ENCODE results near the gene SCUBE1.

Gene SCUBE1

GRCh38 chr22:43269246-43269645 is 73.9 kb downstream of the SCUBE1 start:
- no peak overlapping the region for H2BK12ac ChIP-seq (ENCODE audit: low read length)
- no peak overlapping the region for H3K9ac ChIP-seq (ENCODE audit: low read length)
- DNase-seq = no peak
- H3K36me3 ChIP-seq (ENCODE audit: control insufficient read depth in 1 of 2, insufficient read depth in 2 of 2, low read length in 2 of 2) = no peaks in the 10 kb centered on the region
- H3K23ac ChIP-seq (ENCODE audit: low read length) = no peak overlapping the region
- H3K27ac ChIP-seq (ENCODE audit: low read depth, low read length) = no peak overlapping the region
- no peak overlapping the region for H2AFZ ChIP-seq (ENCODE audit: insufficient read depth, low read length, poor library complexity)
- H3K79me1 ChIP-seq (ENCODE audit: low read length) = no peaks in the 10 kb centered on the region
- H3K9me3 ChIP-seq (ENCODE audit: insufficient read depth, low read depth, low read length) = peaks cover 9% of the 10 kb centered on the region
- no peak overlapping the region for H3K18ac ChIP-seq (ENCODE audit: low read length)
- H2BK5ac ChIP-seq (ENCODE audit: low read depth, low read length, poor library complexity) = no peak overlapping the region
- H3K4ac ChIP-seq (ENCODE audit: low read depth, low read length) = no peak overlapping the region
- H3K4me1 ChIP-seq (ENCODE audit: control insufficient read depth in 1 of 2, insufficient read depth in 2 of 2, low read length in 2 of 2) = peaks cover 0 to 4% of the 10 kb centered on the region in 2 experiments
- no peak overlapping the region for H2AK5ac ChIP-seq (ENCODE audit: low read length)
- H3K4me3 ChIP-seq (ENCODE audit: low read depth, low read length) = peak overlapping the region; percentile 47
- H4K12ac ChIP-seq (ENCODE audit: low read depth, low read length) = no peak overlapping the region
- H3K14ac ChIP-seq (ENCODE audit: low read length) = no peak overlapping the region
- no peak overlapping the region for H2BK120ac ChIP-seq (ENCODE audit: insufficient read depth, low read length, poor library complexity)
- no peak overlapping the region for H3K4me2 ChIP-seq (ENCODE audit: low read length)
- no CpG with 5 or more reads among the region's 16 CpGs for WGBS (ENCODE audit: extremely low coverage, insufficient coverage, insufficient read length)
- no peaks in the 10 kb centered on the region for H3K27me3 ChIP-seq (ENCODE audit: insufficient read depth, low read length)
- H4K8ac ChIP-seq (ENCODE audit: low read depth, low read length) = no peak overlapping the region
- H3K79me2 ChIP-seq (ENCODE audit: control insufficient read depth, insufficient read depth, low read length, poor library complexity) = no peaks in the 10 kb centered on the region
- H4K91ac ChIP-seq (ENCODE audit: low read depth, low read length) = no peak overlapping the region

GRCh38 chr22:43267981-43268660 is 75.1 kb downstream of the SCUBE1 start:
- Histone ChIP-seq H3K36me3 (ENCODE audit: control insufficient read depth in 1 of 2, insufficient read depth in 2 of 2, low read length in 2 of 2) (no peaks in the 10 kb centered on the region), H4K12ac (ENCODE audit: low read depth, low read length) (no peak overlapping the region), H2BK12ac (ENCODE audit: low read length) (no peak overlapping the region), H3K4me1 (ENCODE audit: control insufficient read depth in 1 of 2, insufficient read depth in 2 of 2, low read length in 2 of 2) (peaks cover 4 to 14% of the 10 kb centered on the region in 2 experiments), H2AFZ (ENCODE audit: insufficient read depth, low read length, poor library complexity) (no peak overlapping the region), H3K14ac (ENCODE audit: low read length) (no peak overlapping the region), H3K27ac (ENCODE audit: low read depth, low read length) (no peak overlapping the region), H4K8ac (ENCODE audit: low read depth, low read length) (no peak overlapping the region), H3K18ac (ENCODE audit: low read length) (no peak overlapping the region), H3K23ac (ENCODE audit: low read length) (no peak overlapping the region), H2BK5ac (ENCODE audit: low read depth, low read length, poor library complexity) (no peak overlapping the region), H3K4me2 (ENCODE audit: low read length) (no peak overlapping the region), H3K79me1 (ENCODE audit: low read length) (no peaks in the 10 kb centered on the region), H4K91ac (ENCODE audit: low read depth, low read length) (no peak overlapping the region), H3K4ac (ENCODE audit: low read depth, low read length) (no peak overlapping the region), H3K9ac (ENCODE audit: low read length) (no peak overlapping the region), H2BK120ac (ENCODE audit: insufficient read depth, low read length, poor library complexity) (no peak overlapping the region), H3K27me3 (ENCODE audit: insufficient read depth, low read length) (no peaks in the 10 kb centered on the region), H3K9me3 (ENCODE audit: insufficient read depth, low read depth, low read length) (peaks cover 9% of the 10 kb centered on the region), H3K79me2 (ENCODE audit: control insufficient read depth, insufficient read depth, low read length, poor library complexity) (no peaks in the 10 kb centered on the region), H3K4me3 (ENCODE audit: low read depth, low read length) (no peak overlapping the region), H2AK5ac (ENCODE audit: low read length) (no peak overlapping the region)
- no peak for DNase-seq
- no CpG with 5 or more reads among the region's 13 CpGs for WGBS (ENCODE audit: extremely low coverage, insufficient coverage, insufficient read length)

DNA sequence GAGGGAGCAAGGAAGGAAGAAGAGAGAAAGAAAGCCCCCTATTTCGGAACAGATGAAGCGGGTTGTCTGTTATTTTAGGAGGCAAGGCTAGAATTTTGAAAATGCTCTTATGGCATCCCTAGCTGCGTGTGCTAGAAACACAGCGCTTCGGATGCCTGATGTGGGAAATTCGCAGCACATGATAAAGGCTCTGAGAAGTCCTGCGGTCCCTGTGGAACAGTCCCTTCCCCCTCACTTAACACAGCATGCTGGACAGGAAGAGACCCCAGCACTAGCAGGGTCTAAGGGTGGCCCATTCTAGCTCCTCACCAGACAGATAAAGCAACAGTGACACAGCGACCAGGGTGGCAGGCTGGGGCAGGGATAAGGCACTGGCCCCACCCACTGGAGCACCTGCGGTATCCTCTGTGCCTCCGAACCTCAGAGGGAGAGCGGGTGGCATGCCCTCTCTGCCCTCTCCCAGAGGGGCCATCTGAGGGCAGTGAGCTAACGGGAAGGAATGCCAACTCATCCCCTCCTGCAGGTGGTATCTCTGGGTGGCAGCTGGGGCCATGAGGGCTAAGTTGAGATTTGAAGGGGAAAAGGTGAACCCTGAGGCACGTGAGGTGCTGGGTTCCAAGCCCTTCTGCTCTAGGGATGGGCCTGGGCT is 75.7 kb downstream of the SCUBE1 start:
- H4K91ac ChIP-seq (ENCODE audit: low read depth, low read length) = no peak overlapping the region
- no peak overlapping the region for H3K4ac ChIP-seq (ENCODE audit: low read depth, low read length)
- H3K18ac ChIP-seq (ENCODE audit: low read length) = no peak overlapping the region
- H2BK5ac ChIP-seq (ENCODE audit: low read depth, low read length, poor library complexity) = no peak overlapping the region
- no peak overlapping the region for H3K4me3 ChIP-seq (ENCODE audit: low read depth, low read length)
- no peaks in the 10 kb centered on the region for H3K27me3 ChIP-seq (ENCODE audit: insufficient read depth, low read length)
- DNase-seq = no peak
- H2BK120ac ChIP-seq (ENCODE audit: insufficient read depth, low read length, poor library complexity) = no peak overlapping the region
- H4K12ac ChIP-seq (ENCODE audit: low read depth, low read length) = no peak overlapping the region
- no peak overlapping the region for H2AFZ ChIP-seq (ENCODE audit: insufficient read depth, low read length, poor library complexity)
- H3K36me3 ChIP-seq (ENCODE audit: control insufficient read depth in 1 of 2, insufficient read depth in 2 of 2, low read length in 2 of 2) = no peaks in the 10 kb centered on the region
- H3K4me1 ChIP-seq (ENCODE audit: control insufficient read depth in 1 of 2, insufficient read depth in 2 of 2, low read length in 2 of 2) = peaks cover 4 to 14% of the 10 kb centered on the region in 2 experiments
- H3K27ac ChIP-seq (ENCODE audit: low read depth, low read length) = no peak overlapping the region
- H4K8ac ChIP-seq (ENCODE audit: low read depth, low read length) = no peak overlapping the region
- H3K14ac ChIP-seq (ENCODE audit: low read length) = no peak overlapping the region
- no CpG with 5 or more reads among the region's 13 CpGs for WGBS (ENCODE audit: extremely low coverage, insufficient coverage, insufficient read length)
- H3K79me1 ChIP-seq (ENCODE audit: low read length) = no peaks in the 10 kb centered on the region
- H3K9me3 ChIP-seq (ENCODE audit: insufficient read depth, low read depth, low read length) = peaks cover 9% of the 10 kb centered on the region
- H3K9ac ChIP-seq (ENCODE audit: low read length) = no peak overlapping the region
- H2AK5ac ChIP-seq (ENCODE audit: low read length) = no peak overlapping the region
- no peak overlapping the region for H3K23ac ChIP-seq (ENCODE audit: low read length)
- H2BK12ac ChIP-seq (ENCODE audit: low read length) = no peak overlapping the region
- no peaks in the 10 kb centered on the region for H3K79me2 ChIP-seq (ENCODE audit: control insufficient read depth, insufficient read depth, low read length, poor library complexity)
- H3K4me2 ChIP-seq (ENCODE audit: low read length) = no peak overlapping the region

- Histone ChIP-seq H4K91ac (ENCODE audit: low read depth, low read length) (no peak overlapping the region), H3K27ac (ENCODE audit: low read depth, low read length) (no peak overlapping the region), H2AFZ (ENCODE audit: insufficient read depth, low read length, poor library complexity) (no peak overlapping the region), H4K12ac (ENCODE audit: low read depth, low read length) (no peak overlapping the region), H3K4me3 (ENCODE audit: low read depth, low read length) (no peak overlapping the region), H3K79me2 (ENCODE audit: control insufficient read depth, insufficient read depth, low read length, poor library complexity) (no peaks in the 10 kb centered on the region), H3K4me1 (ENCODE audit: control insufficient read depth in 1 of 2, insufficient read depth in 2 of 2, low read length in 2 of 2) (peaks cover 4 to 14% of the 10 kb centered on the region in 2 experiments), H3K4me2 (ENCODE audit: low read length) (no peak overlapping the region), H3K14ac (ENCODE audit: low read length) (no peak overlapping the region), H3K36me3 (ENCODE audit: control insufficient read depth in 1 of 2, insufficient read depth in 2 of 2, low read length in 2 of 2) (no peaks in the 10 kb centered on the region), H3K9me3 (ENCODE audit: insufficient read depth, low read depth, low read length) (peaks cover 11% of the 10 kb centered on the region), H2BK5ac (ENCODE audit: low read depth, low read length, poor library complexity) (no peak overlapping the region), H2AK5ac (ENCODE audit: low read length) (no peak overlapping the region), H3K23ac (ENCODE audit: low read length) (no peak overlapping the region), H3K79me1 (ENCODE audit: low read length) (no peaks in the 10 kb centered on the region), H2BK120ac (ENCODE audit: insufficient read depth, low read length, poor library complexity) (no peak overlapping the region), H3K9ac (ENCODE audit: low read length) (no peak overlapping the region), H3K27me3 (ENCODE audit: insufficient read depth, low read length) (no peaks in the 10 kb centered on the region), H3K18ac (ENCODE audit: low read length) (no peak overlapping the region), H4K8ac (ENCODE audit: low read depth, low read length) (no peak overlapping the region), H2BK12ac (ENCODE audit: low read length) (no peak overlapping the region), H3K4ac (ENCODE audit: low read depth, low read length) (no peak overlapping the region)
- no peak for DNase-seq
- WGBS (ENCODE audit: extremely low coverage, insufficient coverage, insufficient read length) = no CpG with 5 or more reads among the region's 9 CpGs
These were observed 77.1 kb downstream of the SCUBE1 start for GRCh38 chr22:43266076-43266475.
